HG02943 (cell line): Measurements from ENCODE around the gene GUCY1A1.

Experiments used
- ATAC-seq: cut with Tn5 transposase; IDR thresholded peaks from one replicate; pipeline ENCODE4 v1.9.1; 2021; ENCODE audit warnings: mild to moderate bottlenecking, low read depth, moderate library complexity; ENCODE audit not compliant: unreplicated experiment

The GUCY1A1 gene

GRCh38 chr4:155769090-155769489 lies 102.4 kb downstream of the GUCY1A1 start:
- no peak for ATAC-seq

GRCh38 chr4:155772459-155773195 lies 106.0 kb downstream of the GUCY1A1 start:
- ATAC-seq = no peak

DNA sequence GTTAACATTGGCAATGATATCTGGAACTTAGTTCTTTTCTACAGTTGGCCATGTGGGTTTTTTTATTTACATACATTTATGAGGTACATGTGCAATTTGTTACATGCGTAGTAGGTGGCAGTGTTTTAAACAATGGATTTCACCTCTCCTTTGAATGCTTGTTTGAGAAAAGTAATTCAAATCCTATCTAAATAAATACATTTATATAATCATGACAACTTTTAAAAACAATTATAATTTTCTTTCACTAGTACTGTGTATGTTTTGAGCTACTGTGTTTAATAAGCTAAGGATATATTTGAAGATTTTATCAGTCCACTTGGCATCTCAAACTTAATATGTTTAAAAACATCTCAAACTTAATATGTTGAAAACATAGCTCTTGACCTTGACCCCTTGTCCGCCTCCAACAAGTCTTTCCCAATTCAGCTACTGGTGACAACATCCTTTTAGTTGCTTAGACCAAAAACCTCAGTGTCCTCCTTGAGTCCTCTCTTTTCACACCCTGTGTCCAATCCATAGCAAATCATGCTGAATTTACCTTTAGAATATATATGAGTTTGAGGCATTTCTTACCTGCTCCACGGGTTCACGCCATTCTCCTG lies 106.7 kb downstream of the GUCY1A1 start:
- ATAC-seq = no peak

- ATAC-seq = no peak
These were observed 107.4 kb downstream of the GUCY1A1 start for GRCh38 chr4:155774033-155774432.

- ATAC-seq = no peak
These were observed 111.5 kb downstream of the GUCY1A1 start for GRCh38 chr4:155777971-155778735.

GRCh38 chr4:155780775-155781174 lies 114.1 kb downstream of the GUCY1A1 start:
- ATAC-seq = no peak

- ATAC-seq = no peak
These were observed 114.7 kb downstream of the GUCY1A1 start for GRCh38 chr4:155781249-155781831.
